SK-MEL-5 (cell line): ENCODE data around the gene SRC. TPM values are rescaled to one million over a fixed set of nuclear protein-coding genes. Genes with fewer than 3 reads are reported as not detected.

Experiments used
- DNase-seq: peaks from one replicate; pipeline ENCODE4 v3.0.0-alpha.2; 2016; ENCODE audit warnings: low read depth, low spot score
- in situ Hi-C: cut with HindIII; loops from 2 replicates; pipeline ENCODE4 v1.10.0; 2016; ENCODE audit warnings: low sequenced_read_pairs, high pct_unique_total_duplicates, low pct_unique_long_range_greater_than_20kb
- total RNA-seq: library from RNA; depleted of rRNA; stranded (reverse); fragments of >200 nt; shearing (Covaris generic); gene quantifications from 2 replicates; pipeline ENCODE4 v1.2.3, GENCODE V29; 2014

Gene SRC
- total RNA-seq, 1 experiment from 2014 or later, result 5.7 TPM

DNA sequence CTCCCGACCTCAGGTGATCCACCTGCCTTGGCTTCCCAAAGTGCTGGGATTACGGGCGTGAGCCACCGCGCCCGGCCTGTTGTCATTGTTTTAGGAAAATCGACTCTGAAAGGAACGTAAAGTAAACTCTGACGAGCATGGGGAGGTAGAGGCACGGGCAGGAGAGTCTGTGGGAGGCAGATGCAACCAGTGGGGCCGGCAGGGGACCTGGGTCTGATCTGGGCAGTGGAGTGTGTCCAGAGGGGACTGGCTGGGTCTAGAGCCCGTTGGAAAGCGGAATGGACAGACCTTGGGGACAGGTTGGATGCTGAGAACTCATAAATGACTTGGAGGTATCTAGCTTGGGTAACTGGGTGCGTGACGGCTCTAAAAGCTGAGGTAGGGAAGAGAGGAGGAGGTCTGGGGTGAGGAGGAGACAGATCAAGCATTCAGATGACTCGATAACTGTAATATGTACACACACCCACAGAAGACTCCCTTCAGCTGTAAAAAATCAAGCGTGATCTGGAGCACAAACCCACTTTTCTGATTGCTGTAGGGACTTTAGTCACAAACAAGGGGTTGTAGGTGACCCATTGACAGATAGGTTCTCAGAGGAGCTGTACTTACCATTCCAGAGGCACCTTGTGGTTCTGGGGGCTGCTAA is 34.1 kb upstream of the SRC start:
- in situ Hi-C loops, result no loop called here
- no peak for DNase-seq

DNA sequence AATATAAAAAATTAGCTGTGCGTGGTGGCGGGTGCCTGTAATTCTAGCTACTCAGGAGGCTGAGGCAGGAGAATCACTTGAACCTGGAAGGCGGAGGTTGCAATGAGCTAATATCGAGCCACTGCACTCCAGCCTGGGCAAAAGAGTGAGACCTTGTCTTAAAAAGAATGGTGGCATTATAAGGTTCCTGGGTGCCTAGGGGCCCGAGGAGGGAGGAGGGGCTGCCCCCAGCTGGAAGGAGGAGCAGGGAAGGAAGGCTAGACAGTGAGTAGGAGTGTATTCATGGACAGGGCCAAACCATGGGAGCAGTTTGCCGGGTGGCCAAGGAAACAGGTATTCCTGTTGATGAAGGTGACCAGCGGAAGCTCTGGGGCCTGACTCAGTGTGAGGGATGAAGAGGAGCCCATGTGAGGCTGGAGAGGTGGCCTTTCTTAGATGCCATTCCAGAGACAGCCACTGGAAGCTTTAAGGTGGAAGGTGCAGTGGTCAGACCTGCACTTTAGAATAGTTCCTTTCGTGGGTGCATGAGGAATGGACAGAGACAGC is 32.3 kb upstream of the SRC start:
- peak; percentile 60 for DNase-seq
- in situ Hi-C loops, result no loop called here

DNA sequence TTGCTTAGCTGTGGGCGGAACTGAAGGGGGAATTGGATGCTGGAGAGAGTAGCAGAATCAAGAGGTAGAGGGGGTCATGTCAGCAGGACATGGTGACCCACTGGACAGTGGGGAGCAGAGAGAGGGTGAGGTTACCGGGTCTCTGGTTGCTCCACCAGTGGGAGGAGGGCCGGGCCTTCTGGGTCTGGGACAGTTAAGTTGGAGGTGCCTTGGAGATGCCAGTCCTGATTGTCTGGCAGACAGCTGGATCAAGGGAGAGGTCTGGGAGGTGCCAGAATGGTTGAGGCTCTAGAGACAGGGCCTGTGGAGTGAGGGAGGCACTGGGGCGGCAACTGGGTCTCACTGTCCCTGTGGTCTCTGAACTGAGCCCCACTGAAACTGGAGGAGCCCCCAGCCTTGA is 31.8 kb upstream of the SRC start:
- DNase-seq, result no peak
- in situ Hi-C loops, result no loop called here

DNA sequence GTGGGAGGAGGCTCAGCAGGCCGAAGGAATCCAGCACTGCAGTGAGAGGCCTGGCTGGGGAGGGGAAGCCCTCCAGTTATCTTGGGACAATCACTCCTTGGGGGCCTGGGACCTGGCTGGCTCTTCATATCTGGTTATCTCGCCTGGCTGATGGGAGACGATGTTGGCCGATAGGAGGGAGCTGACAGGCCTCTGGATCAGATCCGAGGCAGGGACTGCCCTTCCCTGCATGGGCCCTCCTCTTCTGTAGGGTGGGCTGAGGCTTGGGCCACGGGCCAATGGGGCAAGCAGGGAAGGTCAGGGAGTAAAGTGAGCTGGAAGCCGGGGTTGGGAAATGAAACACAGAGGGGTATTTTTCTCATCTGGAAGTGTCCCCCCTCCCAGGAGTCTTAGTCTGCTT is 31.3 kb upstream of the SRC start:
- in situ Hi-C loops, result no loop called here
- DNase-seq, result no peak

DNA sequence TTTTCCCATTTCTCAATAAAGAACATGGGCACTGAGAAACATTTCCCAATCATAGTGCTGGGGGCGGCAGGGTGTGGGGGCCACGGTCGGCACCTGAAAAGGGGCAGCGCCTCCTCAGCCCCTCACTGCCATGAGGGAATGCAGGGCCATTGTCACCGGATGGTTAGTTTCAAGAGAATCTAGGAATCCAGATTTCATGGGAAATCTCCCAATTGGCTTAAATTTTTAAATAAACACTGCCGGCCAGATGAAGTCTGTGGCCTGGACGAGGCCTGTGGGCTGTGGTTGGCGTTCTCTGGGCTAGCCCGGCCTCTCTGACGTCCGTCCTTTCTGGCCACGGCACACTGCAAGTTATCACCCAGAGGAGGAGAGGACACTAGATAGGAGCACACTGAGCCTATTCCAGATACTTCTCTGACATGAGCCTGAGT is 30.9 kb upstream of the SRC start:
- DNase-seq, result no peak
- in situ Hi-C loops, result no loop called here

DNA sequence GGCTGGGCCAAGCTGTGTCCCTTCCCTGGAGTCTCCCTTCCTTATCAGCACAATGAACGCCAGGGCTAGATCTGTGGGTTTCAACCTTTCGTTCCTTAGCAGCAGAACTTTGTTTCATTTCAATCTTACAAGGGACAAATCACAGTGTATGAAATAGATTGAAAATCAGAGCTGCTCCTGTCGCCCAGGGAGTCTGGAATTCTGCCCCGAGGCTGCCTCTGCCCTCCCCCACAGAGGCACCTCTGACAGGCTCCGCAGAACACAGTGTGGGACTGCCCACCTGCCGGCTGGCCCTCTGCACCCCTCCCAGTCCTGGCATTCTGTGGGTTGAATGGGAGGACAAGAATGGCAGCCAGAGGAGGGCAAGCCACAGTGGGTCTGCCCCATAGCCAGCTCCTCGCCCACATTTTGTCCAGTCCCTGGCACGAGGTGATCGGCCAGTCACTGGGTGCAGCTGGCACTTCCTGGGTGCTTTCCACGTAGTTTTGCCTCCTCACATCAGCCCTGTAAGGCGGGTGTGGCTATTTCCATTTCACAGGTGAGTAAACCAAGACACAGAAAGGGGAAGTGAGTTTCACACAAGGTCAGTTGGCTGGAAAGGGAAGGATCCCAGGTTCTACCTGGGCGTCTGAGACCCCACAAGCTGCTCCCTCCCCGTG is 30.4 kb upstream of the SRC start:
- in situ Hi-C loops, result no loop called here
- DNase-seq, result no peak

DNA sequence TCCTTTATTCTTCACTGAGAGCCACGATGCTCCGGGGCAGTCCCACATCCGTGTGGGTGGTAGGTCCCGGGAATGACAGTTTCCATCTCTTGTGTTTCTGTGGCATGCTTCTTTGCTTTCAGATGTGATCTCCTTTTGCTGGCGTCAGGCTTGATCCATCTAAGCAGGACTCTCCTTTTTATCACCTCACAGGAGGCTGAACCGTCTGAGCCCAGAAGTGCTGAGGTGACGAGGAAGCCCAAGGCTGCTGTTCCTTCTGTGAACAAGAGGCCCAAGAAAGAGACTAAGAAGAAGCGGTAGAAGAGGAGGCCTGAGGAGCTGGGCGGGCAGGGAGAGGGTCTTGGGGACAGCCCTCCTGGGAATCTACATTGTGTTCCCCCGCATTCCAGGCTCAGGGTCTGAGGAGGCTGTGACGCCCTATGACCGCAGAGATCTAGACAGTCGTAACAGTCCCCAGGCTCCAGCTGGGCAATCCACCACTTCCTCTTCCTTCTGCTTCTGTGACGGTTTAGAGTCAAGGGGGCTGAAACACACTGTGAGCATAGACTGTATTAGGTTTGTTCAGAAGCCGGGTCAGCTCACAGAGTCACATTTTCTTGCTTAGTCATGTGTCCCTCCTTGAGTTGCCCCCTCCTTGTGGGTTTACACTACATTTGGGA is 29.7 kb upstream of the SRC start:
- in situ Hi-C loops, result no loop called here
- no peak for DNase-seq

DNA sequence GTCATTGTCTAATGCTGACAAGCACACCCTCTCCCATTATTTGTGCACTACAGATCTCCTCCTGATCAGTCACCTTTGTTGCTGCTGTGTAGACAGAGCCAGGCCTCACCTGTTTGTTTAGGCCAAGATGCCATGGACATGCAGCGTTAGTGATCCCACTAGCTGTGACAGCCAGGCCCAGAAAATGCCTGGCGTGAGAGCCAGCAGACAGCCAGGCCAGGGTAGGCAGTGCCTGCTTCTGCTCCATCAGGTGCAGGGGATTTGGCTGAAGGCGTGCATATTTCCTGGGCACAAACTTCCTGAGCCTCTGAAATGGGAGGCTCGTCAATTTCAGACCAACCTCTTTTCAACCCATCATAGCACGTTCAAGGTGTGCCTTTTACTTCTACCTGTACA is 29.2 kb upstream of the SRC start:
- DNase-seq, result no peak
- in situ Hi-C loops, result no loop called here

DNA sequence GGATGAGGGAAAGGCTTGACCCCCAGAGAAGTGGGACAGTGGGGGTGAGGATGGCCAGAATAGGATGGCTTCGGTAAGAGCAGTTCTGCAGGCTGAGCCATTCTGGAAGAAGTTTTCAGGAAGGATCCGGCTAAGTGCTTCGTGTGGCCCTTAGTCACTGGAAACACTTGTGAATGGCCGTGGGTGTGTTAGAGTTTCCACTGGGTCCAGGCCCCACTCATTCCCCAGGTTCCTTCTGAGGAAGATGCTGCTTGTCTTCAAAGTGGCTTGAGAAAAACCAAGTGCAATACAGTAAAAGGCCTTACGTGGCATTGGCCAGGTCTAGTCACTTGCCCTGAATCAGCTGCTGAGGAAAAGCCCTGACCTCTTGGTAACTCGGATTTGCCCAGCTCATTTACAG is 28.6 kb upstream of the SRC start:
- in situ Hi-C loops, result no loop called here
- DNase-seq, result no peak

DNA sequence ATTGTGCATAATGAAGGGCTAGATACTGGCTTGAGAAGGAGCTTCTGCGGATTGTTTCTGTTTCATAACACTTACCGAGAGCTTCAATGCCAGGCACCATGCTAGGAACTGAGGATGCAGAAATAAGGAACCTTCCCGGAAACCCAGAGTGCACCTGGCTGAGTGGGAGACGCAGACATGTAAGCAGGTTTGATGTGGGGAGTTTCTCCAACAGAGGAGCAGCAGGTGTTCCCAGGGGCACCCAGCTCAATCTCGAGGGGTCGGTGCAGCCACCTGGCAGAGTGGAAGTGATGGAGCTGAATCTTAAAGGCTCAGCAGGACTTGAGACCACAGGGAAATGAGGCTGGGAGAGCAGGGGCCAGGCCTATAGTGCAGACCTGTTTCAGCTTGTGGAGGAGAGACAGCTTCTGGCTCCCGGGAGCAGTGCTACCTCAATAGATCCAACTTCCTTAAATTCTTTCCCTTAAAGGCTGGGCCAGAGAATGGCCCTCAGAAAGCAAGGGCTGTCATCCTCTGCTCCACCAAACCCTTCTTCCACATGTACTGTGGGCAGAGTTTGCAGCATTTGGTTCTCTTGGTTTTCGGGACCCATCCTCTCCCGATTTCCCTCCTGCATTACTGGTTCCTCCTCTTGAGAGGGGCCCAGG is 27.8 kb upstream of the SRC start:
- in situ Hi-C loops, result no loop called here
- DNase-seq, result no peak

DNA sequence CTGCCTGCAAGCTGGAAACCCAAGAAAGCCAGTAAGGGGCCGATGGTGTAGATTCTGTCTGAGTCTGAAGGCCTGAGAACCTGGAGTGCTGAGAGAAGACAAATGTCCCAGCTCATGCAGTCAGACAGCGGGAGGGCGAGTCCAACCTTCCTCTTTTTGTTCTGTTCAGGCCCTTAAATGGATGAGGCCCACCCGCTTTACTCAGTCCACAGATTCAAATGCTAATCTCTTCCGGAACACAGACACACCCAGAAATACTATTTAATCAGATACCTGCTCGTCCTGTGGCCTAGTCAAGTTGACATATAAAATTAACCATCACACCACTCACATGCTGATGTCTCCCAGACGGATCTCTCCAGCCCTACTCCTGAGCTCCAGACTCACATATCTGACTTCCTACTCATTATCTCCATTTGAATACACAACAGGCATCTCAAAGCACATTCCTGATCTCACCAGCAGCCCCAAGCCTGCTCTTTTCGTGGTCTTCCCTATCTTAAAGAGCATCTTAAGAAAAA is 26.7 kb upstream of the SRC start:
- in situ Hi-C loops, result no loop called here

DNA sequence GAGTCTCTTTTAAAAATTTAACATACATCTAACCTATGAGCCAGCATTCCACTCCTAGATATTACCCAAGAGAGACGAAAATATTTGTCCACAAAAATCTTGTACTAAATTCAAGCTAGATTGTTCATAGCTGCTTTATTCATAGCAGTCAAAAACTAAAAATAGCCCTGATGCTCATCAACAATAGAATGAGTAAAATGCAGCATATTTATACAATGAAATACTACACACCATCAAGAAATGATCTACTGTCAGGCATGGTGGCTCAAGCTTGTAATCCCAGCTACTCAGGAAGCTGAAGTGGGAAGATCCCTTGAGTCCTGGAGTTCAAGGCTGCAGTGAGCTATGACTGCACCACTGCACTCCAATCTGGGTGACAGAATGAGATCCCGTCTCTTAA is 22.0 kb upstream of the SRC start:
- DNase-seq, result no peak
- in situ Hi-C loops, result no loop called here

More for the DNA sequence above, 26.7 kb upstream of the SRC start:
- DNase-seq, result no peak

DNA sequence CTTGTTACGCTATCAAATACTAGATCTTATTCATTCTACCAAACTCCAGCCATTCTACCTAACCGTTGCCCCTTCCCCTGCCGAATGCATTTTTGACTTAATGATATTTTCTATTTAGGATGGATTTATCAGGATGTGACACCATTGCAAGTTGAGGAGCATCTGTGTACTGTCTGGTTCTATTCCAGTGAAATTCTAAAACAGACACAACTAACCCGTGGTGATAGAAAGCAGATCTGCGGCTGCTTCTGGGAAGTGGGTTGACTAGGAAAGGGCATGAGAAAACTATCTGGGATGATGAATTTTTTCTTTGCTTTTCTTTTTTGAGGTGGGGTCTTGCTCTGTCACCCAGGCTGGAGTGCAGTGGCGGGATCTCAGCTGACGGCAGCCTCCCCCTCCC is 20.7 kb upstream of the SRC start:
- no peak for DNase-seq
- in situ Hi-C loops, result no loop called here

DNA sequence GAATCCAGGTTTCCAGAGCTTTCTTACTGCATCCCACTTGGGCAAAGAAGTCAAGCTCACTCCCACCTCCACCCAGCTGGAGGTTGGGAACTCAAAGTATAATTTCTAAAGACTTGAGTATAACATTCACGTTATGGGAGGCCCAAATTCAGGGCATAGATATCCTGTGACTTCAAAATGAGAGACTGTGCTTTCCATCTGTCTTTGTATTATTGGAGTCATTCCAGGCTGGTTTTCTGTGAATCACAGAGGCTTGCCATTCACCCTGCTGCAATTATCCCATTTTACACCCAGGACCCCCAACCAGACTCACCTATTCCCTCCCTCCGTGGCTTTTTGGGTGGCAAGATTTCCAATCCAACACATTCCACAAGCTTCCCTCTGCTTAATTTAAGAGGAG is 19.3 kb upstream of the SRC start:
- DNase-seq, result no peak
- in situ Hi-C loops, result no loop called here

DNA sequence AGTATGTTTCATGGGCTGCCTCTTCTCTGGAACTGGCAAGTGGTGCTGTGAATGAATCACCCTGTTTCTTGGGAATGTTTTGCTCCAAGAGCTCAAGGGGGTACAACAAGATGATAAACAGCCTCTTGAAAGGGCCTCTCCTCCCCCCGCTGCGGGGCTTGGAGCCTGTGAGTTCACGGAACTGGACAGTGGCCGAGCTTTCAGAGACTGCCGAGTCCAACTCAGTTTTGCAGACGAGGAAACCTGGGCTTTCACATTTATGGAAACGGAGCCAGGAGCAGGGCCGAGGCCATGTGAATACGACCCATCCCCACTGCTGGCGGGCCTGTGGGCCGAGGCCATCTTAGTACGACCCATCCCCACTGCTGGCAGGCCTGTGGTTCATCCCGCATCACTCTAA is 18.2 kb upstream of the SRC start:
- in situ Hi-C loops, result no loop called here
- DNase-seq, result no peak

DNA sequence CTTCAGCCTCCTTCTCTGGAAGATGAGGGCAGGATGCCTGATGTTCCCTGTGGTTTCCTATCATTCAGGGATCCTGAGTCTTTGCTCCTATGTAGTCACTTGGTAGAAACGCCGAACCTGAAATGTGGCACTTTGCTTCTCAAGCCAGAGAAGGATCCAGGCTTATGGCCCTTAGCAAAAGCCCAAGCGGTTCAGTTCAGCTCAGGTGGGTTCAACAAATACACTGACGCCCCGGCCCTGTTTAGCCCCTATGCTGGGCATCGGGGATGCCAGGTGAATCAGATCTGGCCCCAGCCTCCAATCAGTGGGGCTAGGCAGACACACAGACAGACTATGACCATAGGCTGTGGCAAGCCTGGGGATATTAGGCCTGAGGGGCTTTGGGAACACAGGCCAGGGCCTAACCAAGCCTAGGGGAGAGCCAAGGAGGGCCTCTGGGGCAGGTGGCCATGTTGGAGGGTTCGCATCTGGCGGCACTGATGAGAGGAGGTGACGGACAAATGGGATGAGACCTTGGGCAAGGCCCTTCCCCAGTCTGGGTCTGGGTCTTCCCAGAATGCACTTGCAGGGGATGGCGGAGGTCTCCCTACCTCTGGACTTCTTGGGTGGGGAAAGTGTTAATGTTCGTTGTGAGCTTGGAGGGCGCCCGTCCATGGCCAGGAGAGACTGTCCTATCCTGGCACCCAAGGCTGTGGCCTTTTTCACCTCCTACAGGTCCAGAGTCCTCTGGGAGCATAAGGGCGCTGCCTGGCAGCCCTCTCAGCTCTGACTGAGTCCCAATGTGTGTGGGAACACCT is 17.6 kb upstream of the SRC start:
- no peak for DNase-seq
- in situ Hi-C loops, result no loop called here

DNA sequence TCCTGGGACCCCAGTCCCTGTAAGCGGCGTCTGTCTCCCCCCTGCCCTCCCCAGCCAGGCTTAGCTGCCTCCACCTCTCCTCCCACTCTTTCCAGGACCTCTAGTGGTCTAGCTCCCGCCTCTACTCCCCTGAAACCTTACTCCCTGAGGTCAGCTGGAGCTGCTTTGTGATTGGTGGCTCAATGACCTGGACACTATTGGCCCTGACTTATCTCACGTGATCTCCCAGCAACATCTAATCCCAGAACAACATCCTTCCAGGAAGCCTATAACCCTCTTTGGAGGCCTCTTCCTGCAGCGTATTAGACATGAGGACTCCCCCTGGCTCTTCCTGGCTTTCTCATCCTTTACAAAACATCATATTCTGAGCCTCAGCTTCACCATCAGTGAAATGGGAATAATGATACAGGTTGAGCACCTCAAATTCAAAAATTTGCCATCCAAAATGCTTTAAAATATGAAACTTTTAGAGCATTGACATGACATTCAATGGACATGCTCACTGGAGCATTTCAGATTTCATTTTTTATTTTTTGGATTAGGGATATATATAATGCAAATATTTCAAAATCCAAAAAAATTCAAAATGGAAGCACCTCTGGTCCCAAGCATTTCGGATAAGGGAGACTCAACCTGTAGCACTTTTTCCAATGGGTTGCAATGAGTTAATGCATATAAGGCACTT is 16.3 kb upstream of the SRC start:
- in situ Hi-C loops, result no loop called here
- DNase-seq, result no peak
